ENCODE results near the gene CDC42.

- TF ChIP-seq CTCF (conservative IDR thresholded peaks at IDR 0.05) (no peak), ZFX (IDR thresholded peaks at IDR 0.05) (no peak)
Measured at GRCh38 chr1:22098752-22099151, 46.2 kb downstream of the CDC42 start.

Data from C4-2B (cell line).